HL-60 (cell line): ENCODE results near the gene PTGDS.

ENCODE experiments used
- DNase-seq, 2 experiments: peaks; one replicate each; pipeline ENCODE4 v3.0.0-alpha.2; 2010 to 2020; ENCODE audit warnings: low read depth in 1 of 2, low spot score in 1 of 2
- H3K27ac ChIP-seq: fragments of 250-450 bp; sonication (Bioruptor Pico); replicated peaks from 2 replicates; pipeline ENCODE4 v1.5.1; 2020; ENCODE audit warnings: mild to moderate bottlenecking, moderate library complexity
- H3K27me3 ChIP-seq: fragments of 250-450 bp; sonication (Bioruptor Pico); 2 replicates; pipeline ENCODE4 v1.5.1; 2021; ENCODE audit warnings: mild to moderate bottlenecking, moderate library complexity; ENCODE audit not compliant: insufficient read depth, poor library complexity, severe bottlenecking
- H3K4me3 ChIP-seq: replicated peaks from 2 replicates; pipeline ENCODE4 v1.5.1; 2011; ENCODE audit warnings: mild to moderate bottlenecking, control low read depth, low read length; ENCODE audit not compliant: insufficient read depth
- GABPA ChIP-seq: IDR thresholded peaks from 2 replicates; pipeline ENCODE4 v1.6.1; 2012; ENCODE audit warnings: low read depth
- POLR2AphosphoS5 ChIP-seq: IDR thresholded peaks from 2 replicates; pipeline ENCODE4 v1.6.1; 2012; ENCODE audit warnings: low read depth
- SPI1 ChIP-seq: IDR thresholded peaks from 2 replicates; pipeline ENCODE4 v1.6.1; 2012; ENCODE audit warnings: low read depth, mild to moderate bottlenecking, borderline replicate concordance
- TF ChIP-seq, protein P1 (sequence below): IDR thresholded peaks from one replicate; pipeline ENCODE4 v1.5.1; 2011; ENCODE audit warnings: low read length, control low read depth, inconsistent platforms; ENCODE audit not compliant: insufficient read depth
- TF ChIP-seq, protein P2 (sequence below): IDR thresholded peaks from 2 replicates; pipeline ENCODE4 v1.6.1; 2012; ENCODE audit warnings: low read depth; ENCODE audit not compliant: insufficient replicate concordance

Gene PTGDS

DNA sequence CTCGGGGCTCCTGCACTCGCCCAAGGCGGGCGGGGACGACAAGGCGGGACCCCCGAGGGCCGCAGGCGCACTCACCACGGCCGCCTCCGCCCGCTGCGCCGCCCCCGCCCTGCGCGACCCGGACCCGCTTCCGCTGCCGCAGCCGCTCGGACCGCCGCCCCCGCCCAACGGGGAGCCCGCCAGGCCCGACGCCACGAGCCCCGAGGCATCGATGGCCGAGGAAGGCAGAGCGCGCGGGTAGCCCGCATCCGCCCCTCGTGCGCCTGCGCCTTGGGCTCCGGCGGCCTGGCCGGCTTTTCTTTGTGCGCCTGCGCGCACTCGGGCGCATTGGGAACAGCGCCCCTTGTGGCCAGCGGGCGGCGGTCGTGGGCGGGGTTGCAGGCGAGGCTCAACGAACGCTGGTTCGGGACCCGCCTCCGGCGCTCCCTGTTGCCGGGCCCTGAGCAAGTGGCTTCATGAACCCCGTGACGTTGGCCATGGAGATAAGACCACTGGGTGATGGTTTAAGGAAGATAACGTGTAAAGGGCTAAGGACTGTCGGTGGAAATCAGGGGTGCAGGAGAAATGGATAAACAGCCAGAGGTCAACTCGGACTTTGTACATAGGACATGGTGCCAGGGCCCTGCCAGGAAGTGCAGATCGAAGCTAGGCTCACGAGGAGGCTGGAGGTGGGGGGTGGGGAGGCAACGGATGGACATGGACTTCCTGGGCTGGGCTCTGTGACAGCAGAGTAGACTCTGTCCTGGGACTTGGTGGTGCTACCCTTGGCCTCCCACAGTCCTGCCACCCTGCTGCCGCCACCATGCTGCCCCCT, 32.6 kb upstream of the PTGDS start, which contains the start of the genes C8G and FBXW5:
C8G (plus strand) TSS at position 725 of the 814 bp plus-strand sequence; CDS start at position 803, 78 bp downstream.
FBXW5 (minus strand) TSS at position 220 of the 814 bp plus-strand sequence. CDS start 655 bp downstream, outside the sequence.
- no peak for TF ChIP-seq POLR2AphosphoS5
- TF ChIP-seq, protein P1, sequence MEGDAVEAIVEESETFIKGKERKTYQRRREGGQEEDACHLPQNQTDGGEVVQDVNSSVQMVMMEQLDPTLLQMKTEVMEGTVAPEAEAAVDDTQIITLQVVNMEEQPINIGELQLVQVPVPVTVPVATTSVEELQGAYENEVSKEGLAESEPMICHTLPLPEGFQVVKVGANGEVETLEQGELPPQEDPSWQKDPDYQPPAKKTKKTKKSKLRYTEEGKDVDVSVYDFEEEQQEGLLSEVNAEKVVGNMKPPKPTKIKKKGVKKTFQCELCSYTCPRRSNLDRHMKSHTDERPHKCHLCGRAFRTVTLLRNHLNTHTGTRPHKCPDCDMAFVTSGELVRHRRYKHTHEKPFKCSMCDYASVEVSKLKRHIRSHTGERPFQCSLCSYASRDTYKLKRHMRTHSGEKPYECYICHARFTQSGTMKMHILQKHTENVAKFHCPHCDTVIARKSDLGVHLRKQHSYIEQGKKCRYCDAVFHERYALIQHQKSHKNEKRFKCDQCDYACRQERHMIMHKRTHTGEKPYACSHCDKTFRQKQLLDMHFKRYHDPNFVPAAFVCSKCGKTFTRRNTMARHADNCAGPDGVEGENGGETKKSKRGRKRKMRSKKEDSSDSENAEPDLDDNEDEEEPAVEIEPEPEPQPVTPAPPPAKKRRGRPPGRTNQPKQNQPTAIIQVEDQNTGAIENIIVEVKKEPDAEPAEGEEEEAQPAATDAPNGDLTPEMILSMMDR = peak; percentile 81
- peak within 1 kb of the TSS; percentile 93 for H3K27ac ChIP-seq
- no peaks in the 10 kb centered on the region for H3K27me3 ChIP-seq
- DNase-seq = peak; percentile 86 to 91
- peak within 1 kb of the TSS; percentile 93 for H3K4me3 ChIP-seq

DNA sequence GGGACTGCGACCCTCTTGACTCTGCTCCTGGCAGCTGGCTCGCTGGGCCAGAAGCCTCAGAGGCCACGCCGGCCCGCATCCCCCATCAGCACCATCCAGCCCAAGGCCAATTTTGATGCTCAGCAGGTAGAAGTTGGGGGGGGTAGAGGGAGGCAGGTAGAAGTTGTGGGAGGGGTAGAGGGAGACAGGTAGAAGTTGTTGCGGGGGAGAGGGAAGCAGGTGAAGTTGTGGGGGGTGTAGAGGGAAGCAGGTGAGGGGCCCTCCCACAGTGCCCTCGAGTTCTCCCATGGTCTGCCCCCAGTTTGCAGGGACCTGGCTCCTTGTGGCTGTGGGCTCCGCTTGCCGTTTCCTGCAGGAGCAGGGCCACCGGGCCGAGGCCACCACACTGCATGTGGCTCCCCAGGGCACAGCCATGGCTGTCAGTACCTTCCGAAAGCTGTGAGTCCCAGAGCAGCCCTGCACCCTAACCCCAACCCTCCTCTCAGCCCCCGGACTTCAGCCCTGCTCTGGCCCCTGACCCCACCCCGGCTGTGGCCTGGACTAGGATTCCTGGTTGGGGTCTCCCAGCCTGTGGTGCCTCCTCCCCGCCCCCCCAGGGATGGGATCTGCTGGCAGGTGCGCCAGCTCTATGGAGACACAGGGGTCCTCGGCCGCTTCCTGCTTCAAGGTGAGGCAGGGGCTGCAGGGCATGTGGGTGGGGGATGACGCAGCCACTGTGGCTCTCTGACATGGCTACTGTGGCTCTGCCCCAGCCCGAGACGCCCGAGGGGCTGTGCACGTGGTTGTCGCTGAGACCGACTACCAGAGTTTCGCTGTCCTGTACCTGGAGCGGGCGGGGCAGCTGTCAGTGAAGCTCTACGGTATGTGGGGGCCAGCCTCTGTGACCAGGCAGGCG, 31.7 kb upstream of the PTGDS start:
- no peak overlapping the region for H3K27ac ChIP-seq
- DNase-seq = no peak
- TF ChIP-seq GABPA (no peak), SPI1 (no peak), POLR2AphosphoS5 (no peak)
- TF ChIP-seq, protein P1 = no peak
- H3K4me3 ChIP-seq = no peak overlapping the region
- no peaks in the 10 kb centered on the region for H3K27me3 ChIP-seq

DNA sequence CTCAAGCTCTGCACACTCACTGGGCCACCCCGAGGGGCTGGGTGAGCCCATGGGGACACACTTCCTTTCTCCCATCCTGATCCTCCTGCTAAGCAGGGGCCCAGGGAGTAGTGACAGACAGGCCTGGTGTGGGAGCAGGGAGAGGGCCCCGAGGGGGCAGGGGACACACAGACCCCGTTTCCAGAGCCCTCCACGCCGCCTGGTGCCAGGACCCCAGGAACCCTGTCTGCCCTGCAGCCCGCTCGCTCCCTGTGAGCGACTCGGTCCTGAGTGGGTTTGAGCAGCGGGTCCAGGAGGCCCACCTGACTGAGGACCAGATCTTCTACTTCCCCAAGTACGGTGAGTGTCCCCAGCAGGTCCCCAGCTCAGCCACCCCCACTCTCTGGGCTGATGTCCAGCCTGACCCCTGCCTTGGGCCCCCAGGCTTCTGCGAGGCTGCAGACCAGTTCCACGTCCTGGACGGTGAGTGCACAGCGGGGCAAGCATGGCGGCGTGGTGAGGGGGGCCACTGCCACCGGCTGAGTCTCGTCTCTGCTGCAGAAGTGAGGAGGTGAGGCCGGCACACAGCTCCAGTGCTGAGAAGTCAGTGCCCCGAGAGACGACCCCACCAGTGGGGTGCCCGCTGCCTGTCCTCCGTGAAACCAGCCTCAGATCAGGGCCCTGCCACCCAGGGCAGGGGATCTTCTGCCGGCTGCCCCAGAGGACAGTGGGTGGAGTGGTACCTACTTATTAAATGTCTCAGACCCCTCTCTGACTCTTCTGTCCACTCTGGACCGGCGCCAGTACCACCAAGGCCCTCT, 30.9 kb upstream of the PTGDS start:
- Histone ChIP-seq H3K27me3 (no peaks in the 10 kb centered on the region), H3K4me3 (no peak overlapping the region), H3K27ac (no peak overlapping the region)
- TF ChIP-seq SPI1 = no peak
- TF ChIP-seq POLR2AphosphoS5 = no peak
- TF ChIP-seq GABPA = no peak
- TF ChIP-seq, protein P1 = no peak
- TF ChIP-seq, protein P2, sequence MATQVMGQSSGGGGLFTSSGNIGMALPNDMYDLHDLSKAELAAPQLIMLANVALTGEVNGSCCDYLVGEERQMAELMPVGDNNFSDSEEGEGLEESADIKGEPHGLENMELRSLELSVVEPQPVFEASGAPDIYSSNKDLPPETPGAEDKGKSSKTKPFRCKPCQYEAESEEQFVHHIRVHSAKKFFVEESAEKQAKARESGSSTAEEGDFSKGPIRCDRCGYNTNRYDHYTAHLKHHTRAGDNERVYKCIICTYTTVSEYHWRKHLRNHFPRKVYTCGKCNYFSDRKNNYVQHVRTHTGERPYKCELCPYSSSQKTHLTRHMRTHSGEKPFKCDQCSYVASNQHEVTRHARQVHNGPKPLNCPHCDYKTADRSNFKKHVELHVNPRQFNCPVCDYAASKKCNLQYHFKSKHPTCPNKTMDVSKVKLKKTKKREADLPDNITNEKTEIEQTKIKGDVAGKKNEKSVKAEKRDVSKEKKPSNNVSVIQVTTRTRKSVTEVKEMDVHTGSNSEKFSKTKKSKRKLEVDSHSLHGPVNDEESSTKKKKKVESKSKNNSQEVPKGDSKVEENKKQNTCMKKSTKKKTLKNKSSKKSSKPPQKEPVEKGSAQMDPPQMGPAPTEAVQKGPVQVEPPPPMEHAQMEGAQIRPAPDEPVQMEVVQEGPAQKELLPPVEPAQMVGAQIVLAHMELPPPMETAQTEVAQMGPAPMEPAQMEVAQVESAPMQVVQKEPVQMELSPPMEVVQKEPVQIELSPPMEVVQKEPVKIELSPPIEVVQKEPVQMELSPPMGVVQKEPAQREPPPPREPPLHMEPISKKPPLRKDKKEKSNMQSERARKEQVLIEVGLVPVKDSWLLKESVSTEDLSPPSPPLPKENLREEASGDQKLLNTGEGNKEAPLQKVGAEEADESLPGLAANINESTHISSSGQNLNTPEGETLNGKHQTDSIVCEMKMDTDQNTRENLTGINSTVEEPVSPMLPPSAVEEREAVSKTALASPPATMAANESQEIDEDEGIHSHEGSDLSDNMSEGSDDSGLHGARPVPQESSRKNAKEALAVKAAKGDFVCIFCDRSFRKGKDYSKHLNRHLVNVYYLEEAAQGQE = no peak
- no peak for DNase-seq
